Measurements from ENCODE around the gene GINS2.
A peak's percentile ranks its signal among the peaks of the same experiment; 100 is the strongest.

GINS2 gene

GRCh38 chr16:85690469-85691064, 1.8 kb upstream of the GINS2 start:
- TF ChIP-seq ZFP3 (CRISPR knock-in tag; IDR thresholded peaks at IDR 0.05) (peak; percentile 60; the same call in 1 of the 2 replicates), ZNF565 (CRISPR knock-in tag; conservative IDR thresholded peaks at IDR 0.05; ENCODE audit: low read depth) (no peak)
- no peak for ATAC-seq

DNA sequence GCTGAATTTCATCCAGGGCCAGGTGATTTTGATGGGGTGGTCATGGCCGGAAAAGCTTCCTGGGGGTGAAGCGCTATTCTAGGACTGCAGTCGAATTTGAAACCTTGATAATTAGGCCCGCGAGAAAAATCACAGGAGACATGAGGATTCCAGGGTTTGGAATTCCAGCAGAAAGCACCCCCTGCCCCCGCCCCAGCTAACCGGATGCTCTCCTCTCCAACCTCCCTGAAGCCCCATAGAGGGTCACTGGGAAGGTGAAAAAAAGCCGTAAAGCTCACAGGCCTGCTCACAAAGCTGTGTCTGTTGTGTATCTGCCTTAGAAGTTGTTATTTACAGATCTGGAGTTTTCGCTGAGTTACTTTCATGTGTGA, 1.2 kb upstream of the GINS2 start:
- TF ChIP-seq, protein P1, sequence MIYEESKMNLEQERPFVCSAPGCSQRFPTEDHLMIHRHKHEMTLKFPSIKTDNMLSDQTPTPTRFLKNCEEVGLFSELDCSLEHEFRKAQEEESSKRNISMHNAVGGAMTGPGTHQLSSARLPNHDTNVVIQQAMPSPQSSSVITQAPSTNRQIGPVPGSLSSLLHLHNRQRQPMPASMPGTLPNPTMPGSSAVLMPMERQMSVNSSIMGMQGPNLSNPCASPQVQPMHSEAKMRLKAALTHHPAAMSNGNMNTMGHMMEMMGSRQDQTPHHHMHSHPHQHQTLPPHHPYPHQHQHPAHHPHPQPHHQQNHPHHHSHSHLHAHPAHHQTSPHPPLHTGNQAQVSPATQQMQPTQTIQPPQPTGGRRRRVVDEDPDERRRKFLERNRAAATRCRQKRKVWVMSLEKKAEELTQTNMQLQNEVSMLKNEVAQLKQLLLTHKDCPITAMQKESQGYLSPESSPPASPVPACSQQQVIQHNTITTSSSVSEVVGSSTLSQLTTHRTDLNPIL (CRISPR knock-in tag; IDR thresholded peaks at IDR 0.05; ENCODE audit: low read depth), result no peak
- TF ChIP-seq CSRNP3 (CRISPR knock-in tag; IDR thresholded peaks at IDR 0.05), result no peak
- TF ChIP-seq PATZ1 (CRISPR knock-in tag; IDR thresholded peaks at IDR 0.05; ENCODE audit: borderline replicate concordance), result no peak
- no peak for TF ChIP-seq ESRRG (CRISPR knock-in tag; IDR thresholded peaks at IDR 0.05)
- no peak for TF ChIP-seq OSR1 (CRISPR knock-in tag; IDR thresholded peaks at IDR 0.05)
- no peak for TF ChIP-seq ZFP3 (CRISPR knock-in tag; IDR thresholded peaks at IDR 0.05)
- no peak for TF ChIP-seq ZC3H10 (CRISPR knock-in tag; IDR thresholded peaks at IDR 0.05)
- no peak for TF ChIP-seq ISL1 (CRISPR knock-in tag; IDR thresholded peaks at IDR 0.05)
- no peak for TF ChIP-seq TSHZ2 (CRISPR knock-in tag; IDR thresholded peaks at IDR 0.05)
- TF ChIP-seq TCF4 (CRISPR knock-in tag; IDR thresholded peaks at IDR 0.05; ENCODE audit: borderline replicate concordance), result no peak
- no peak for TF ChIP-seq RARB (CRISPR knock-in tag; IDR thresholded peaks at IDR 0.05)
- no peak for TF ChIP-seq CSDC2 (CRISPR knock-in tag; IDR thresholded peaks at IDR 0.05)
- no peak for TF ChIP-seq SNAI2 (CRISPR knock-in tag; IDR thresholded peaks at IDR 0.05)
- TF ChIP-seq TOX (CRISPR knock-in tag; IDR thresholded peaks at IDR 0.05; ENCODE audit: borderline replicate concordance), result no peak
- no peak for TF ChIP-seq PPARA (CRISPR knock-in tag; IDR thresholded peaks at IDR 0.05; ENCODE audit: borderline replicate concordance)
- no peak for ATAC-seq

DNA sequence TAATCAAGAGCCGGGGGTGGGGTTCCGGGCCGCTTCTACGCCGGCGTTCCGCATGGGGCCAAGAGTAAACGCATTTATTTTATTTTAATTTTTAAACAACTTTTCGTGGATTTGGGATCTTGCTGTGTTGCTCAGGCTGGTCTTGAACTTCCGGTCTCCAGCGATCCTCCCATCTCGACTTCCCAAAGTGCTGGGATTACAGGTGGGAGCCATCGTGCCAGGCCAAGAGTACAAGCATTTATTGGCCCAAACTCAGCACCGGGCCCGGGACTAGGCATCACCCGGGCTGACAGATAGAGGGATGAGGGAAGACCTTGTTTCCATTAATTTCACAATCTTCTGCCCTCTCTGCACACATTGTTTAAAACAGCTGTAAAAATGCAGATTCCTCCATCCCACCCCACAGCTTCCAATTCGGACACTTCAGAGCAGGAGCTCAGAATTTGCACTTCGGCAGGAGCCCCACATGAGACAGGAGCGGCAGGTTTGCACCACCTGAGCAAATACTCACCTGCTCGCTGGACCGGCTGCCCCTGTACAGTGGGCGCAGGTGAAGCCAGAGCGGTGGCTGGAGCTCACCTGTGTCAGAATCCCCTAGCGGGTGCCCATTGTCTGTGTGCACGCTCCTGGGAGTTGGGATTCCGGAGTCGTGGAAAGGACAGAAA, 663 bp upstream of the GINS2 start:
- TF ChIP-seq BACH2 (CRISPR knock-in tag; IDR thresholded peaks at IDR 0.05; ENCODE audit: borderline replicate concordance), result no peak
- no peak for TF ChIP-seq CSDC2 (CRISPR knock-in tag; IDR thresholded peaks at IDR 0.05)
- TF ChIP-seq OSR1 (CRISPR knock-in tag; IDR thresholded peaks at IDR 0.05), result no peak
- no peak for TF ChIP-seq GLIS3 (CRISPR knock-in tag; IDR thresholded peaks at IDR 0.05)
- TF ChIP-seq, protein P2, sequence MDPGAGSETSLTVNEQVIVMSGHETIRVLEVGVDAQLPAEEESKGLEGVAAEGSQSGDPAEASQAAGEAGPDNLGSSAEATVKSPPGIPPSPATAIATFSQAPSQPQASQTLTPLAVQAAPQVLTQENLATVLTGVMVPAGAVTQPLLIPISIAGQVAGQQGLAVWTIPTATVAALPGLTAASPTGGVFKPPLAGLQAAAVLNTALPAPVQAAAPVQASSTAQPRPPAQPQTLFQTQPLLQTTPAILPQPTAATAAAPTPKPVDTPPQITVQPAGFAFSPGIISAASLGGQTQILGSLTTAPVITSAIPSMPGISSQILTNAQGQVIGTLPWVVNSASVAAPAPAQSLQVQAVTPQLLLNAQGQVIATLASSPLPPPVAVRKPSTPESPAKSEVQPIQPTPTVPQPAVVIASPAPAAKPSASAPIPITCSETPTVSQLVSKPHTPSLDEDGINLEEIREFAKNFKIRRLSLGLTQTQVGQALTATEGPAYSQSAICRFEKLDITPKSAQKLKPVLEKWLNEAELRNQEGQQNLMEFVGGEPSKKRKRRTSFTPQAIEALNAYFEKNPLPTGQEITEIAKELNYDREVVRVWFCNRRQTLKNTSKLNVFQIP (CRISPR knock-in tag; IDR thresholded peaks at IDR 0.05; ENCODE audit: borderline replicate concordance, low read depth), result no peak
- no peak for TF ChIP-seq ZFP30 (CRISPR knock-in tag; IDR thresholded peaks at IDR 0.05)
- TF ChIP-seq ZNF565 (CRISPR knock-in tag; conservative IDR thresholded peaks at IDR 0.05; ENCODE audit: low read depth), result no peak
- ATAC-seq, result no peak
